Measurements from ENCODE around the gene CNTNAP5.
A peak's percentile ranks its signal among the peaks of the same experiment; 100 is the strongest.

Gene CNTNAP5

GRCh38 chr2:124633812-124634211, 608.7 kb downstream of the CNTNAP5 start:
- Histone ChIP-seq H3K4me2 (ENCODE audit: low read length) (no peak overlapping the region), H3K27ac (ENCODE audit: low read length) (no peak overlapping the region), H4K20me1 (ENCODE audit: insufficient read depth, low read length) (no peaks in the 10 kb centered on the region), H3K79me2 (ENCODE audit: low read length) (no peaks in the 10 kb centered on the region), H3K27me3 (ENCODE audit: low read depth, low read length) (no peaks in the 10 kb centered on the region), H3K9ac (ENCODE audit: low read length) (no peak overlapping the region), H3K9me3 (ENCODE audit: insufficient read depth, low read length) (no peaks in the 10 kb centered on the region), H2AFZ (ENCODE audit: low read depth, low read length) (no peak overlapping the region), H3K4me3 (ENCODE audit: low read length) (no peak overlapping the region), H3K36me3 (replicated peaks; ENCODE audit: low read depth, low read length) (no peaks in the 10 kb centered on the region), H3K4me1 (ENCODE audit: low read length) (no peaks in the 10 kb centered on the region)
- no peak for TF ChIP-seq EZH2phosphoT487 (IDR thresholded peaks at IDR 0.05; ENCODE audit: low read depth)
- no peak for TF ChIP-seq CTCF (IDR thresholded peaks at IDR 0.05; ENCODE audit: low read depth, low read length)

- Histone ChIP-seq H3K4me2 (ENCODE audit: low read length) (no peak overlapping the region), H3K4me3 (ENCODE audit: low read length) (no peak overlapping the region), H3K27ac (ENCODE audit: low read length) (no peak overlapping the region), H3K79me2 (ENCODE audit: low read length) (no peaks in the 10 kb centered on the region), H3K9ac (ENCODE audit: low read length) (no peak overlapping the region), H3K36me3 (replicated peaks; ENCODE audit: low read depth, low read length) (no peaks in the 10 kb centered on the region), H3K9me3 (ENCODE audit: insufficient read depth, low read length) (no peaks in the 10 kb centered on the region), H3K27me3 (ENCODE audit: low read depth, low read length) (no peaks in the 10 kb centered on the region), H2AFZ (ENCODE audit: low read depth, low read length) (no peak overlapping the region), H4K20me1 (ENCODE audit: insufficient read depth, low read length) (no peaks in the 10 kb centered on the region), H3K4me1 (ENCODE audit: low read length) (no peaks in the 10 kb centered on the region)
- TF ChIP-seq EZH2phosphoT487 (IDR thresholded peaks at IDR 0.05; ENCODE audit: low read depth) (no peak), CTCF (IDR thresholded peaks at IDR 0.05; ENCODE audit: low read depth, low read length) (no peak)
Measured at GRCh38 chr2:124639524-124639923, 614.4 kb downstream of the CNTNAP5 start.

- H3K79me2 ChIP-seq (ENCODE audit: low read length) = no peaks in the 10 kb centered on the region
- no peaks in the 10 kb centered on the region for H3K9me3 ChIP-seq (ENCODE audit: insufficient read depth, low read length)
- H3K27me3 ChIP-seq (ENCODE audit: low read depth, low read length) = no peaks in the 10 kb centered on the region
- H3K4me1 ChIP-seq (ENCODE audit: low read length) = no peaks in the 10 kb centered on the region
- H3K4me2 ChIP-seq (ENCODE audit: low read length) = no peak overlapping the region
- no peak overlapping the region for H2AFZ ChIP-seq (ENCODE audit: low read depth, low read length)
- H3K4me3 ChIP-seq (ENCODE audit: low read length) = no peak overlapping the region
- no peaks in the 10 kb centered on the region for H4K20me1 ChIP-seq (ENCODE audit: insufficient read depth, low read length)
- H3K27ac ChIP-seq (ENCODE audit: low read length) = no peak overlapping the region
- no peaks in the 10 kb centered on the region for H3K36me3 ChIP-seq (replicated peaks; ENCODE audit: low read depth, low read length)
- H3K9ac ChIP-seq (ENCODE audit: low read length) = no peak overlapping the region
- TF ChIP-seq CTCF (IDR thresholded peaks at IDR 0.05; ENCODE audit: low read depth, low read length) (no peak), EZH2phosphoT487 (IDR thresholded peaks at IDR 0.05; ENCODE audit: low read depth) (no peak)
Measured at GRCh38 chr2:124640221-124640750, 615.2 kb downstream of the CNTNAP5 start.

- Histone ChIP-seq H3K4me1 (ENCODE audit: low read length) (peaks cover 10% of the 10 kb centered on the region), H3K9me3 (ENCODE audit: insufficient read depth, low read length) (no peaks in the 10 kb centered on the region), H3K4me2 (ENCODE audit: low read length) (peak overlapping the region; percentile 21), H2AFZ (ENCODE audit: low read depth, low read length) (no peak overlapping the region; the same call in 1 of the 2 replicates), H3K27ac (ENCODE audit: low read length) (no peak overlapping the region), H3K79me2 (ENCODE audit: low read length) (no peaks in the 10 kb centered on the region), H3K36me3 (replicated peaks; ENCODE audit: low read depth, low read length) (no peaks in the 10 kb centered on the region), H4K20me1 (ENCODE audit: insufficient read depth, low read length) (no peaks in the 10 kb centered on the region), H3K4me3 (ENCODE audit: low read length) (no peak overlapping the region), H3K9ac (ENCODE audit: low read length) (no peak overlapping the region), H3K27me3 (ENCODE audit: low read depth, low read length) (no peaks in the 10 kb centered on the region; the same call in 1 of the 2 replicates)
- TF ChIP-seq CTCF (IDR thresholded peaks at IDR 0.05; ENCODE audit: low read depth, low read length) (no peak), EZH2phosphoT487 (IDR thresholded peaks at IDR 0.05; ENCODE audit: low read depth) (no peak)
Measured at GRCh38 chr2:124646166-124646815, 621.2 kb downstream of the CNTNAP5 start.
